OCI-M2 (cell line): ENCODE results near the gene KLHL6.
"Not testable (repeated sequence)": the region's sequence is repeated elsewhere in the genome, so short reads cannot be mapped to it uniquely, and the experiment has no call there.

ENCODE experiments used
- DNase-seq: peaks from one replicate; lab custom pipeline; 2025; ENCODE audit not compliant: unreplicated experiment; lab: John Stamatoyannopoulos, UW

KLHL6 gene

GRCh38 chr3:183449391-183449790 lies 106.1 kb downstream of the KLHL6 start:
- no peak for DNase-seq

- DNase-seq: no peak
Observed at GRCh38 chr3:183448369-183449128, 107.0 kb downstream of the KLHL6 start.

- DNase-seq: peak; percentile 85
Observed at GRCh38 chr3:183447206-183448001, 108.1 kb downstream of the KLHL6 start.

GRCh38 chr3:183446838-183447205 lies 108.7 kb downstream of the KLHL6 start:
- no peak for DNase-seq

GRCh38 chr3:183444748-183445147 lies 110.8 kb downstream of the KLHL6 start:
- no peak for DNase-seq

GRCh38 chr3:183443395-183444385 lies 111.8 kb downstream of the KLHL6 start:
- DNase-seq: no peak

GRCh38 chr3:183442994-183443393 lies 112.5 kb downstream of the KLHL6 start:
- no peak for DNase-seq

GRCh38 chr3:183440521-183440920 lies 115.0 kb downstream of the KLHL6 start:
- DNase-seq: not testable (repeated sequence)

GRCh38 chr3:183439515-183439914 lies 116.0 kb downstream of the KLHL6 start:
- no peak for DNase-seq

- DNase-seq: no peak
Observed at GRCh38 chr3:183438735-183439134, 116.8 kb downstream of the KLHL6 start.

- no peak for DNase-seq
Observed at GRCh38 chr3:183437666-183438564, 117.6 kb downstream of the KLHL6 start.
